HepG2 (cell line): Measurements from ENCODE around the gene SDCCAG8. TPM values are rescaled to one million over a fixed set of nuclear protein-coding genes. Genes with fewer than 3 reads are reported as not detected.

Experiments used
- ATAC-seq: fragments of 200-7000 bp; cut with Tn5 transposase; 3 replicates; pipeline ENCODE4 v1.9.1; 2020; ENCODE audit warnings: mild to moderate bottlenecking, moderate library complexity
- BruUV-seq: library from RNA; stranded (reverse); fragments of 400-500 nt; replicated peaks from 2 replicates; lab custom pipeline; 2021; lab: Mats Ljungman, UMichigan
- CTCF ChIA-PET: fragments of 300-600 bp; formaldehyde crosslinking; extraction: SDS; loops from one replicate; lab custom pipeline; 2021; ENCODE audit warnings: low total read pairs, inconsistent platforms, low intra/inter-chr PET ratio; lab: Yijun Ruan, JAX
- POLR2A ChIA-PET: fragments of 350-600 bp; sonication (Branson Sonifier 250); formaldehyde crosslinking; loops from one replicate; lab custom pipeline; 2020; ENCODE audit warnings: antibody characterized with exemption, inconsistent platforms; lab: Yijun Ruan, JAX
- DNase-seq: peaks from one replicate; pipeline ENCODE4 v3.0.0-alpha.2; 2015; ENCODE audit warnings: low spot score
- FAIRE-seq: peaks from 3 replicates; lab custom pipeline; 2011; peaks lifted over from hg19 to GRCh38; lab: Jason Lieb, UNC
- H2AFZ ChIP-seq: one replicate; pipeline ENCODE4 v1.6.1; 2011; ENCODE audit warnings: low read length, inconsistent platforms
- H3K27ac ChIP-seq: fragments of 300-600 bp; 3 replicates; pipeline ENCODE4 v1.8.0; 2011; ENCODE audit warnings: mixed run types, mild to moderate bottlenecking, mixed read lengths, low read length, inconsistent platforms; ENCODE audit not compliant: insufficient read depth; ENCODE audit errors: extremely low read length
- H3K27me3 ChIP-seq, 2 experiments: fragments of 200-600 bp in 1 of 2; 2 replicates in 1 of 2; 3 replicates in 1 of 2; pipeline versions ENCODE4 v1.6.0 to v1.8.0; 2011; ENCODE audit warnings: low read length in 2 of 2, mild to moderate bottlenecking in 2 of 2, moderate library complexity in 2 of 2, inconsistent platforms in 1 of 2; ENCODE audit not compliant: insufficient read depth in 2 of 2, control insufficient read depth in 1 of 2
- H3K36me3 ChIP-seq, 2 experiments: fragments of 200-600 bp in 1 of 2; replicated peaks in 1 of 2; 2 replicates in 1 of 2; 3 replicates in 1 of 2; pipeline versions ENCODE4 v1.5.1 to v1.8.0; 2011; ENCODE audit warnings: low read length in 2 of 2, inconsistent platforms in 1 of 2; ENCODE audit not compliant: insufficient read depth in 2 of 2, control insufficient read depth in 1 of 2
- H3K4me1 ChIP-seq: 2 replicates; pipeline ENCODE4 v1.5.1; 2012; ENCODE audit warnings: low read length, inconsistent platforms; ENCODE audit not compliant: insufficient read depth
- H3K4me2 ChIP-seq: 2 replicates; pipeline ENCODE4 v1.6.0; 2011; ENCODE audit warnings: low read depth, low read length, inconsistent platforms
- H3K4me3 ChIP-seq, 3 experiments: fragments of 200-600 bp in 1 of 3; sonication (generic), shearing (Covaris generic) in 1 of 3; replicated peaks in 1 of 3; 2 replicates each; pipeline ENCODE4 v1.5.1; 2011 to 2016; ENCODE audit warnings: low read length in 3 of 3, inconsistent platforms in 2 of 3, low read depth in 2 of 3, mild to moderate bottlenecking in 2 of 3, control low read depth in 1 of 3, mixed read lengths in 1 of 3; ENCODE audit not compliant: insufficient read depth in 1 of 3
- H3K79me2 ChIP-seq: one replicate; pipeline ENCODE4 v1.6.1; 2011; ENCODE audit warnings: low read length, inconsistent platforms; ENCODE audit not compliant: insufficient read depth
- H3K9ac ChIP-seq: 2 replicates; pipeline ENCODE4 v1.6.0; 2011; ENCODE audit warnings: mild to moderate bottlenecking, low read depth, low read length, inconsistent platforms; ENCODE audit not compliant: insufficient read depth
- H3K9me3 ChIP-seq: 2 replicates; pipeline ENCODE4 v1.5.1; 2012; ENCODE audit warnings: mild to moderate bottlenecking, low read length
- H4K20me1 ChIP-seq: 2 replicates; pipeline ENCODE4 v1.6.0; 2011; ENCODE audit warnings: inconsistent platforms, mild to moderate bottlenecking, low read length, moderate library complexity; ENCODE audit not compliant: insufficient read depth
- ARNT2 ChIP-seq: sonication (generic); formaldehyde crosslinking; IDR thresholded peaks from 2 replicates; pipeline ENCODE4 v1.8.0; 2022; ENCODE audit warnings: mild to moderate bottlenecking, low read depth, missing genetic modification reagents, moderate library complexity
- BRD4 ChIP-seq: sonication (generic); formaldehyde crosslinking; IDR thresholded peaks from 2 replicates; pipeline ENCODE4 v1.4.0; 2020; ENCODE audit warnings: missing genetic modification reagents
- DNMT1 ChIP-seq: sonication (generic); formaldehyde crosslinking; IDR thresholded peaks from 2 replicates; pipeline ENCODE4 v1.5.1; 2020; ENCODE audit warnings: mild to moderate bottlenecking, missing genetic modification reagents
- HOXA9 ChIP-seq: sonication (generic); formaldehyde crosslinking; IDR thresholded peaks from 2 replicates; pipeline ENCODE4 v1.8.1; 2022; ENCODE audit warnings: missing genetic modification reagents, mild to moderate bottlenecking, moderate library complexity, borderline replicate concordance
- NCOA1 ChIP-seq: sonication (generic); formaldehyde crosslinking; IDR thresholded peaks from 2 replicates; pipeline ENCODE4 v1.9.0; 2021; ENCODE audit warnings: missing genetic modification reagents
- SP2 ChIP-seq: sonication (generic); formaldehyde crosslinking; IDR thresholded peaks from 2 replicates; pipeline ENCODE4 v1.5.1; 2020; ENCODE audit warnings: mild to moderate bottlenecking, missing genetic modification reagents
- SPEN ChIP-seq: sonication (generic); formaldehyde crosslinking; IDR thresholded peaks from 2 replicates; pipeline ENCODE4 v1.5.1; 2020; ENCODE audit warnings: low read depth, mild to moderate bottlenecking, missing genetic modification reagents
- ZNF207 ChIP-seq: fragments of 450-650 bp; IDR thresholded peaks from 2 replicates; pipeline ENCODE4 v1.6.1; 2016; ENCODE audit warnings: antibody characterized with exemption, borderline replicate concordance
- ZNF335 ChIP-seq: sonication (generic); formaldehyde crosslinking; IDR thresholded peaks from 2 replicates; pipeline ENCODE4 v1.4.0; 2020; ENCODE audit warnings: missing genetic modification reagents
- ZNF430 ChIP-seq: sonication (generic); formaldehyde crosslinking; IDR thresholded peaks from 2 replicates; pipeline ENCODE4 v1.9.0; 2021; ENCODE audit warnings: mild to moderate bottlenecking, missing genetic modification reagents
- ZNF589 ChIP-seq: sonication (generic); formaldehyde crosslinking; conservative IDR thresholded peaks from 2 replicates; pipeline ENCODE4 v1.8.0; 2022; ENCODE audit warnings: mild to moderate bottlenecking, moderate library complexity, missing genetic modification reagents
- ZNF737 ChIP-seq: sonication (generic); formaldehyde crosslinking; IDR thresholded peaks from 2 replicates; pipeline ENCODE4 v1.5.0; 2020; ENCODE audit warnings: missing genetic modification reagents, mild to moderate bottlenecking, borderline replicate concordance
- ZSCAN21 ChIP-seq: sonication (generic); formaldehyde crosslinking; IDR thresholded peaks from 2 replicates; pipeline ENCODE4 v1.8.0; 2022; ENCODE audit warnings: mild to moderate bottlenecking, missing genetic modification reagents, moderate library complexity, borderline replicate concordance
- WGBS: methylation state at CpG from one replicate; pipeline ENCODE4 v1.1.6; 2017; ENCODE audit warnings: low lambda C conversion rate; 5-methylcytosine and 5-hydroxymethylcytosine counted together
- in situ Hi-C: cut with HindIII; loops from 2 replicates; pipeline ENCODE4 v1.10.0; 2017; ENCODE audit warnings: low pct_unique_long_range_greater_than_20kb; ENCODE audit not compliant: extremely low pct_ligation_motif_present
- intact Hi-C: fragments of 100-400 bp; cut with micrococcal nuclease; formaldehyde crosslinking; loops from one replicate; pipeline ENCODE4 v1.10.0; 2022; ENCODE audit not compliant: unreplicated experiment
- polyA plus RNA-seq, 8 experiments: library from polyadenylated mRNA; depleted of rRNA in 3 of 8; stranded (reverse) in 7 of 8; unstranded in 1 of 8; fragments of >200 nt; fragmentation: Illumina TruSeq in 4 of 8; extraction: Trizol in 4 of 8; gene quantifications; 2 replicates each; pipeline versions ENCODE4 v1.2.1 to v1.2.3, GENCODE V29; 2011 to 2016; ENCODE audit warnings: low read depth in 4 of 8, missing spikeins in 1 of 8, mixed read lengths in 1 of 8; ENCODE audit not compliant: insufficient read depth in 1 of 8
- total RNA-seq, 5 experiments: library from RNA; depleted of rRNA; stranded (reverse); fragments of >200 nt; fragmentation: Illumina TruSeq; extraction: Trizol; gene quantifications; 2 replicates each; pipeline ENCODE4 v1.2.3, GENCODE V29; 2016; ENCODE audit warnings: low read depth in 1 of 5
- TF ChIP-seq, protein P1 (sequence below): sonication (generic); formaldehyde crosslinking; IDR thresholded peaks from 2 replicates; pipeline ENCODE4 v1.4.0; 2020; ENCODE audit warnings: missing genetic modification reagents
- TF ChIP-seq, protein P2 (sequence below): sonication (generic); formaldehyde crosslinking; IDR thresholded peaks from 2 replicates; pipeline ENCODE4 v1.4.0; 2020; ENCODE audit warnings: missing genetic modification reagents
- TF ChIP-seq, protein P3 (sequence below): IDR thresholded peaks from 2 replicates; pipeline ENCODE4 v1.6.1; 2016; ENCODE audit warnings: control low read depth
- TF ChIP-seq, protein P4 (sequence below): sonication (generic); formaldehyde crosslinking; IDR thresholded peaks from 2 replicates; pipeline ENCODE4 v1.9.0; 2021; ENCODE audit warnings: missing genetic modification reagents, mild to moderate bottlenecking, borderline replicate concordance

The SDCCAG8 gene
- total and polyA plus RNA-seq, 2 of the 13 experiments (the other 11 are each of a cell fraction or from before 2014, with no cell fraction given) = 9.5 to 13.4 TPM

DNA sequence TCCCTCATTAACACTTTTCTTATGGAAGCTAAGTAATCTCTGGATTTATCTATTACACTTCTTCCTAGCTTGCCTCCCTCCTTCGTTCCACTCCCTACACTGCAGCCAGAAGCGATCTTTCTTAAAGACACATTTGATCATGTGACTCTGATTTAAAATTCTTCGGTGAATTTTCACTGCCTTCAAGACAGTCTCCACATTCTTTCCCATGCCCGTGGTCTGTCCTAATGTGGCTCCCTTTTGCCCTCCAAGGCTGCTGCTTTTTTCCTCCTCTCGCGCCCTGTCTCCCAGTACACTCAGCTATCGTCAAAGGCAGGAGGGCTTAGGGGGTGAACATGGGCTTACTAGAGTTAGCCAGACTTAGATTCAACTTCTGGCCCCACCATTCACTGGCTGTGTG, 64.4 kb downstream of the SDCCAG8 start:
- Histone ChIP-seq H2AFZ (no peak overlapping the region), H3K4me1 (no peaks in the 10 kb centered on the region), H3K79me2 (no peaks in the 10 kb centered on the region), H3K9ac (no peak overlapping the region)
- no TSS peak for BruUV-seq
- in situ Hi-C loops = loop anchor here (25.0 kb wide), 2 partner anchors 483 to 658 kb away; no protein-coding TSS in a partner anchor
- DNase-seq = no peak
- TF ChIP-seq NCOA1 (CRISPR knock-in tag) (no peak), ZNF430 (CRISPR knock-in tag) (no peak), SPEN (CRISPR knock-in tag) (no peak), ARNT2 (CRISPR knock-in tag) (no peak), ZNF737 (CRISPR knock-in tag) (no peak), SP2 (CRISPR knock-in tag) (no peak), BRD4 (CRISPR knock-in tag) (no peak), HOXA9 (CRISPR knock-in tag) (no peak), ZSCAN21 (CRISPR knock-in tag) (no peak), ZNF335 (CRISPR knock-in tag) (no peak), ZNF589 (CRISPR knock-in tag) (no peak), ZNF207 (no peak), DNMT1 (CRISPR knock-in tag) (no peak)
- TF ChIP-seq, protein P1, sequence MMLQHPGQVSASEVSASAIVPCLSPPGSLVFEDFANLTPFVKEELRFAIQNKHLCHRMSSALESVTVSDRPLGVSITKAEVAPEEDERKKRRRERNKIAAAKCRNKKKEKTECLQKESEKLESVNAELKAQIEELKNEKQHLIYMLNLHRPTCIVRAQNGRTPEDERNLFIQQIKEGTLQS (CRISPR knock-in tag) = no peak
- TF ChIP-seq, protein P2, sequence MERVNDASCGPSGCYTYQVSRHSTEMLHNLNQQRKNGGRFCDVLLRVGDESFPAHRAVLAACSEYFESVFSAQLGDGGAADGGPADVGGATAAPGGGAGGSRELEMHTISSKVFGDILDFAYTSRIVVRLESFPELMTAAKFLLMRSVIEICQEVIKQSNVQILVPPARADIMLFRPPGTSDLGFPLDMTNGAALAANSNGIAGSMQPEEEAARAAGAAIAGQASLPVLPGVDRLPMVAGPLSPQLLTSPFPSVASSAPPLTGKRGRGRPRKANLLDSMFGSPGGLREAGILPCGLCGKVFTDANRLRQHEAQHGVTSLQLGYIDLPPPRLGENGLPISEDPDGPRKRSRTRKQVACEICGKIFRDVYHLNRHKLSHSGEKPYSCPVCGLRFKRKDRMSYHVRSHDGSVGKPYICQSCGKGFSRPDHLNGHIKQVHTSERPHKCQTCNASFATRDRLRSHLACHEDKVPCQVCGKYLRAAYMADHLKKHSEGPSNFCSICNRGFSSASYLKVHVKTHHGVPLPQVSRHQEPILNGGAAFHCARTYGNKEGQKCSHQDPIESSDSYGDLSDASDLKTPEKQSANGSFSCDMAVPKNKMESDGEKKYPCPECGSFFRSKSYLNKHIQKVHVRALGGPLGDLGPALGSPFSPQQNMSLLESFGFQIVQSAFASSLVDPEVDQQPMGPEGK (CRISPR knock-in tag) = no peak
- TF ChIP-seq, protein P3, sequence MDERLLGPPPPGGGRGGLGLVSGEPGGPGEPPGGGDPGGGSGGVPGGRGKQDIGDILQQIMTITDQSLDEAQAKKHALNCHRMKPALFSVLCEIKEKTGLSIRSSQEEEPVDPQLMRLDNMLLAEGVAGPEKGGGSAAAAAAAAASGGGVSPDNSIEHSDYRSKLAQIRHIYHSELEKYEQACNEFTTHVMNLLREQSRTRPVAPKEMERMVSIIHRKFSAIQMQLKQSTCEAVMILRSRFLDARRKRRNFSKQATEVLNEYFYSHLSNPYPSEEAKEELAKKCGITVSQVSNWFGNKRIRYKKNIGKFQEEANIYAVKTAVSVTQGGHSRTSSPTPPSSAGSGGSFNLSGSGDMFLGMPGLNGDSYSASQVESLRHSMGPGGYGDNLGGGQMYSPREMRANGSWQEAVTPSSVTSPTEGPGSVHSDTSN = no peak
- TF ChIP-seq, protein P4, sequence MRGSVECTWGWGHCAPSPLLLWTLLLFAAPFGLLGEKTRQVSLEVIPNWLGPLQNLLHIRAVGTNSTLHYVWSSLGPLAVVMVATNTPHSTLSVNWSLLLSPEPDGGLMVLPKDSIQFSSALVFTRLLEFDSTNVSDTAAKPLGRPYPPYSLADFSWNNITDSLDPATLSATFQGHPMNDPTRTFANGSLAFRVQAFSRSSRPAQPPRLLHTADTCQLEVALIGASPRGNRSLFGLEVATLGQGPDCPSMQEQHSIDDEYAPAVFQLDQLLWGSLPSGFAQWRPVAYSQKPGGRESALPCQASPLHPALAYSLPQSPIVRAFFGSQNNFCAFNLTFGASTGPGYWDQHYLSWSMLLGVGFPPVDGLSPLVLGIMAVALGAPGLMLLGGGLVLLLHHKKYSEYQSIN (CRISPR knock-in tag) = no peak
- TF ChIP-seq, all 625 proteins: peak for 0
- ChIA-PET POLR2A (no interaction called here), CTCF (no interaction called here)
- Histone ChIP-seq H4K20me1 (no peaks in the 10 kb centered on the region), H3K27me3 (no peaks in the 10 kb centered on the region), H3K4me2 (no peak overlapping the region), H3K9me3 (no peaks in the 10 kb centered on the region), H3K4me3 (no peak overlapping the region), H3K27ac (no peak overlapping the region), H3K36me3 (0 out of 5 replicates have a peak, but pooled peaks cover 0 to 4% of the 10 kb centered on the region in 2 experiments)
- ATAC-seq (no peak), FAIRE-seq (no peak)
- intact Hi-C loops = no loop called here
- 96% methylated on average over 7 of the region's 7 CpGs for WGBS
